ENCODE data around the gene ITPK1.

The ITPK1 gene

GRCh38 chr14:93040982-93041381 is 74.7 kb downstream of the ITPK1 start:
- no peak for ATAC-seq

DNA sequence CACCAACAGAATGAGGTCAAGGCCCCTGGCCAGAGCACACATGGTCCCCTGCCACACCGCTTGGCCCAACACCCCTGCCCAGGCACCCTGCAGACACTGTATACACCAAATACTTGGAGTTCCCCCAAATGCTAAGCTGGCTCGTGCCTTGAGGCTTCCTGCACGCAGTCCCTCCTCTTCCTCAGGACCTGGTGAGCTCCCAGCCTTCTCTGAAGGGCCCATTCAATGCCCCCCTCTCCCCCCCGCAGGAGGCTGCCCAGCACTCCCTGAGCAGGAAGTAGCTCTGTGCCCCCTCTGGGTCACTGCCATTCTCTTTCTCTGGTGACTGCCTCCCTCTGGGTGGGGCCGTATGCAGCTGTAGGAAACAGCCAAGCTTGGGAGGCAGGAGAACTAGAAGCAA is 75.3 kb downstream of the ITPK1 start:
- no peak for ATAC-seq
- TF ChIP-seq ARNTL (CRISPR knock-in tag; IDR thresholded peaks at IDR 0.05; ENCODE audit: borderline replicate concordance, low read depth) (no peak), TOX (CRISPR knock-in tag; IDR thresholded peaks at IDR 0.05; ENCODE audit: borderline replicate concordance) (no peak), OSR1 (CRISPR knock-in tag; IDR thresholded peaks at IDR 0.05) (no peak), TSHZ2 (CRISPR knock-in tag; IDR thresholded peaks at IDR 0.05) (no peak), ESRRG (CRISPR knock-in tag; IDR thresholded peaks at IDR 0.05) (no peak), BACH2 (CRISPR knock-in tag; IDR thresholded peaks at IDR 0.05; ENCODE audit: borderline replicate concordance) (no peak), SNAI2 (CRISPR knock-in tag; IDR thresholded peaks at IDR 0.05) (no peak), ZFP3 (CRISPR knock-in tag; IDR thresholded peaks at IDR 0.05) (no peak), PPARA (CRISPR knock-in tag; IDR thresholded peaks at IDR 0.05; ENCODE audit: borderline replicate concordance) (no peak), ZNF70 (CRISPR knock-in tag; IDR thresholded peaks at IDR 0.05) (no peak), ZNF8 (CRISPR knock-in tag; IDR thresholded peaks at IDR 0.05) (no peak), ZC3H10 (CRISPR knock-in tag; IDR thresholded peaks at IDR 0.05) (no peak), CSDC2 (CRISPR knock-in tag; IDR thresholded peaks at IDR 0.05) (no peak), GLIS3 (CRISPR knock-in tag; IDR thresholded peaks at IDR 0.05) (no peak), ISL1 (CRISPR knock-in tag; IDR thresholded peaks at IDR 0.05) (no peak), CREB5 (CRISPR knock-in tag; IDR thresholded peaks at IDR 0.05; ENCODE audit: low read depth) (no peak)
- TF ChIP-seq, protein P1, sequence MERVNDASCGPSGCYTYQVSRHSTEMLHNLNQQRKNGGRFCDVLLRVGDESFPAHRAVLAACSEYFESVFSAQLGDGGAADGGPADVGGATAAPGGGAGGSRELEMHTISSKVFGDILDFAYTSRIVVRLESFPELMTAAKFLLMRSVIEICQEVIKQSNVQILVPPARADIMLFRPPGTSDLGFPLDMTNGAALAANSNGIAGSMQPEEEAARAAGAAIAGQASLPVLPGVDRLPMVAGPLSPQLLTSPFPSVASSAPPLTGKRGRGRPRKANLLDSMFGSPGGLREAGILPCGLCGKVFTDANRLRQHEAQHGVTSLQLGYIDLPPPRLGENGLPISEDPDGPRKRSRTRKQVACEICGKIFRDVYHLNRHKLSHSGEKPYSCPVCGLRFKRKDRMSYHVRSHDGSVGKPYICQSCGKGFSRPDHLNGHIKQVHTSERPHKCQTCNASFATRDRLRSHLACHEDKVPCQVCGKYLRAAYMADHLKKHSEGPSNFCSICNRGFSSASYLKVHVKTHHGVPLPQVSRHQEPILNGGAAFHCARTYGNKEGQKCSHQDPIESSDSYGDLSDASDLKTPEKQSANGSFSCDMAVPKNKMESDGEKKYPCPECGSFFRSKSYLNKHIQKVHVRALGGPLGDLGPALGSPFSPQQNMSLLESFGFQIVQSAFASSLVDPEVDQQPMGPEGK (CRISPR knock-in tag; IDR thresholded peaks at IDR 0.05; ENCODE audit: borderline replicate concordance), result no peak
- TF ChIP-seq, protein P2, sequence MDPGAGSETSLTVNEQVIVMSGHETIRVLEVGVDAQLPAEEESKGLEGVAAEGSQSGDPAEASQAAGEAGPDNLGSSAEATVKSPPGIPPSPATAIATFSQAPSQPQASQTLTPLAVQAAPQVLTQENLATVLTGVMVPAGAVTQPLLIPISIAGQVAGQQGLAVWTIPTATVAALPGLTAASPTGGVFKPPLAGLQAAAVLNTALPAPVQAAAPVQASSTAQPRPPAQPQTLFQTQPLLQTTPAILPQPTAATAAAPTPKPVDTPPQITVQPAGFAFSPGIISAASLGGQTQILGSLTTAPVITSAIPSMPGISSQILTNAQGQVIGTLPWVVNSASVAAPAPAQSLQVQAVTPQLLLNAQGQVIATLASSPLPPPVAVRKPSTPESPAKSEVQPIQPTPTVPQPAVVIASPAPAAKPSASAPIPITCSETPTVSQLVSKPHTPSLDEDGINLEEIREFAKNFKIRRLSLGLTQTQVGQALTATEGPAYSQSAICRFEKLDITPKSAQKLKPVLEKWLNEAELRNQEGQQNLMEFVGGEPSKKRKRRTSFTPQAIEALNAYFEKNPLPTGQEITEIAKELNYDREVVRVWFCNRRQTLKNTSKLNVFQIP (CRISPR knock-in tag; IDR thresholded peaks at IDR 0.05; ENCODE audit: borderline replicate concordance, low read depth), result no peak

More at GRCh38 chr14:93040982-93041381, 74.7 kb downstream of the ITPK1 start:
- no peak for TF ChIP-seq ZNF8 (CRISPR knock-in tag; IDR thresholded peaks at IDR 0.05)
- TF ChIP-seq OSR1 (CRISPR knock-in tag; IDR thresholded peaks at IDR 0.05), result no peak
- TF ChIP-seq, protein P1 (CRISPR knock-in tag; IDR thresholded peaks at IDR 0.05; ENCODE audit: borderline replicate concordance), result no peak
- TF ChIP-seq ISL1 (CRISPR knock-in tag; IDR thresholded peaks at IDR 0.05), result no peak
- no peak for TF ChIP-seq TOX (CRISPR knock-in tag; IDR thresholded peaks at IDR 0.05; ENCODE audit: borderline replicate concordance)
- TF ChIP-seq TSHZ2 (CRISPR knock-in tag; IDR thresholded peaks at IDR 0.05), result no peak
- TF ChIP-seq, protein P2 (CRISPR knock-in tag; IDR thresholded peaks at IDR 0.05; ENCODE audit: borderline replicate concordance, low read depth), result no peak
- TF ChIP-seq ARNTL (CRISPR knock-in tag; IDR thresholded peaks at IDR 0.05; ENCODE audit: borderline replicate concordance, low read depth), result no peak
